GM18505 (cell line): ENCODE results near the gene MAPT.

Source experiments
- ATAC-seq: cut with Tn5 transposase; IDR thresholded peaks from one replicate; pipeline ENCODE4 v1.9.1; 2021; ENCODE audit not compliant: unreplicated experiment
- POLR2A ChIP-seq: IDR thresholded peaks from 4 replicates; pipeline ENCODE4 v1.6.1; 2011; ENCODE audit warnings: borderline replicate concordance; ENCODE audit not compliant: insufficient read depth, insufficient read length; ENCODE audit errors: extremely low read depth

Gene MAPT

DNA sequence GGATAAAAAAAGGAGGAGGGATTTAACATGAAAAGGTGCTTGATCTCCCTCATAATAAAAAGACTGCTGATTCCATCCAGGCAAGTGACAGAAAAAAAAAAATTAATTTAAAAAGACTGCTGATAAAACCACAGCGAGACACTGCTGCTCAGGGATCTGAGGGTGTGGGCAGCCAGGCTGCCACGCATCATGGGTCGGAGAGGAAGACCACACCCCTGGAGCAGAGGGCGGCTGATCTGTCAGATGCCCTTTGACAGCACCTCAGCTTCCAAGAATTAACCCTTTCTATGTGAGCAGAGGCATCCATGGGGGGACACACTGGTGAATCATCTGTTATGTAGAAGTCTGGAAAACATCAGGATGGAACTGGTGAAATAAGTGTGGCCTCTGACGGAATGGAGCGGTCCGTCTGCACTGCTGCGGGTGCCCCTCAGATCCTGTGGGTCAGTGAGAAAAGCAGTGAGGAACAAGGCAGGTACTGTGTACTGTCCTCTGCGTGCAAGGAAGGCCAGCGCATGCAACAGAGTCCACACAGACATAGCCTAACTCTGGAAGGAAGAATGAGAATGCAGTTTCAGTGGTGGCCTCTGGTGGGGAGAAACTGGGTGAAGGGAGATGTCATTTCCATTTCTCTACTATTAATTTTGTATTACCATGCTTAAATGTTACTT, 19.8 kb downstream of the MAPT start:
- TF ChIP-seq POLR2A = no peak
- no peak for ATAC-seq

- ATAC-seq = no peak
- no peak for TF ChIP-seq POLR2A
Measured at GRCh38 chr17:45915263-45915662, 20.9 kb downstream of the MAPT start.

- ATAC-seq = no peak
- TF ChIP-seq POLR2A = no peak
Measured at GRCh38 chr17:45917081-45917480, 22.7 kb downstream of the MAPT start.

DNA sequence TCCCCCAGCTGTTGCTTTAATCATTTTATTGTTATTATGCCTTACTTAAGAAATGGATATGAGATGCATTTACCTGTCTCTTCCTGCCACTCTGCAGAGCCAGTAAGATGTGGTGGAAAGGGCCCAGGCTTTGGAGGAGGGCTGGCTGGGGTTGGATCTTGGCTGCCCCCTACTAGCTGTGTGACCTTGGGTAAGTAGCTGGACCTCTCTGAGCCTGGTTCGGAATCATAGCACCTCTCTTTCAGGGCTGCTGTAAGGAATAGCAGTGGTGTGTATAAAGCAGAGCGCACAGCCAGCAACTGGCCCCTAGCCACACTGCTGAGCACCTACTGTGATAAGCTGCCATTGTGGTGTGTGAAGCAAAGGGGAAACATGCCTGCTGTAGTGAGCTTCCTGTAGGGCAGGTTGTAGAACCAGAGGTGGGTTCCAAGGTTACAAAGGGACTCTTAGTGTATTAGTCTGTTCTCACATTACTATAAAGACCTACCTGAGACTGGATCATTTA, 23.9 kb downstream of the MAPT start:
- no peak for ATAC-seq
- TF ChIP-seq POLR2A = no peak

DNA sequence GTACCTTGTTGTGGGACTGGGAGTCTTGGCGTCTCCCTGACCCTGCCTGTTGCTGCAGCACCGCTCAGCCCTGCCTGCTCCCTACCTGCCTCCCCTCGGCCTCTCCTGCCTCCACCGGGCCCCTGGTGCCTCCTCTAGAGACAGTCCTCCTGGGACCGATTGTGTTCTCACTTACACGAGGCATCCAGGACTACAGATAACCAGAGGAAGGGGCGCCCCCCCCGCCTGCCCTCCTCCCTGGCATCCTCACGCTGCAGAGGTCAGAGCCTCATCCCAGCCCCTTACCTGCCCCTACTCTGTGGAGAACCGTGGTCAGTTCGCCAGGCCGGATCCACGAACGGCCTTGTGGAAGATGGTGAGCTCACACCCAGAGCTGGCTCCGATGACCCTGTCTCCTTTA, 24.8 kb downstream of the MAPT start:
- ATAC-seq = no peak

GRCh38 chr17:45920083-45920482, 25.7 kb downstream of the MAPT start:
- TF ChIP-seq POLR2A = no peak
- no peak for ATAC-seq

More for the DNA sequence above, 24.8 kb downstream of the MAPT start:
- TF ChIP-seq POLR2A = no peak

- no peak for TF ChIP-seq POLR2A
- ATAC-seq = no peak
Measured at GRCh38 chr17:45923511-45924268, 29.3 kb downstream of the MAPT start.

GRCh38 chr17:45924332-45924820, 30.0 kb downstream of the MAPT start:
- ATAC-seq = no peak
- TF ChIP-seq POLR2A = no peak

GRCh38 chr17:45925311-45925710, 31.0 kb downstream of the MAPT start:
- ATAC-seq = no peak
- TF ChIP-seq POLR2A = no peak

GRCh38 chr17:45927247-45927646, 32.9 kb downstream of the MAPT start:
- TF ChIP-seq POLR2A = no peak
- no peak for ATAC-seq

DNA sequence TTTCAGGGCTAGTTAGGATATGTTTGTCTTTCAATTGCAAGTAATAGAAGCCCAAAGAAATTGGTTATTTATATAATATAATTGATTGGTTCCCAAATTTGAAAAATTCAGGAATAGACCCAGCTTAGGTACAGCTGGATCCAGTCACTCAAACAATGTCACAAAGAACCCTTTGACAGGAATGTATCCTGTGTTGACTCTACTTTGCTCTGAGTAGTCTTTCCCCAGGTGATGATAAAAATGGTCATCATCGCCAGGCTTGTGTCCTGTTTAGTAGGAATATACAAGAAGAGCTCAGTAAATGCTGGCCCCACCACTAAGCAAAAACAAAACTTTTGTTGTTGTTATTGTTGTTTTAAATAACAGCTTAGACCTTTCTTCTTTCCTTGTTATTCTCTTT, 35.0 kb downstream of the MAPT start:
- ATAC-seq = no peak

DNA sequence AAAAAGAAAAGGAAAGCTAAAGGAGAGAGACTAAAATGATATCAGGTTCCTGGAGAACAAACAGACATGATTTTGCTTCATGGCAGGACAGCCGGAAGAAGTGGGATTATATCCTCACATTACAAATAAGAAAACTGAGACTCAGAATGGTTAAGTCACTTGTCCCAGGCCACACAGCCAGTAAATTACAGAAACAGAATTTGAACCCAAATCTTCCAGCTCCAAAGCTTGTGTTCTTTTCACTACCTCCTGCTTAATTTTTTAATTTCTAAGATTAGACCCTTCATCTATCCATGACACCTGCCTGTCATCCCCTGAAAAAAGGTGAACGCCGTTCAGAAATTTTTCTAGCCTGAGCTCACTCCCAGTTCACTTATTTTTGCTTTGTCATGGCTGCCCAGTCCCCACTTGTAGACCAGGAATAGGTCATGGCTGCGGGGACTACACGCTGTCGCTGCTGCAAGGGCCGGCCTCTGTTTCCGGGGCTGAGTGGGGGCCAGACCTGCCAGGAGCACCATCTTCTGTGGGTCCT, 36.1 kb downstream of the MAPT start:
- no peak for ATAC-seq

More for the DNA sequence above, 35.0 kb downstream of the MAPT start:
- no peak for TF ChIP-seq POLR2A

GRCh38 chr17:45931677-45932076, 37.3 kb downstream of the MAPT start:
- ATAC-seq = no peak
- TF ChIP-seq POLR2A = no peak

More for the DNA sequence above, 36.1 kb downstream of the MAPT start:
- TF ChIP-seq POLR2A = no peak
